Naive thymus-derived CD4-positive, alpha-beta T cell (primary cell): ENCODE measurements around the gene PRODH2. TPM values are rescaled to one million over a fixed set of nuclear protein-coding genes. Genes with fewer than 3 reads are reported as not detected.

ENCODE experiments used
- ATAC-seq: fragments of 150-1000 bp; cut with Tn5 transposase; 2 replicates; pipeline ENCODE4 v1.10.0; 2021; ENCODE audit warnings: mild to moderate bottlenecking, moderate library complexity
- CTCF ChIA-PET: fragments of 350-600 bp; sonication (Branson Sonifier 250); formaldehyde crosslinking; loops from one replicate; lab custom pipeline; 2021; ENCODE audit warnings: antibody characterized with exemption; lab: Charles Lee
- POLR2A ChIA-PET: fragments of 350-600 bp; sonication (Branson Sonifier 250); formaldehyde crosslinking; loops from one replicate; lab custom pipeline; 2021; ENCODE audit warnings: antibody characterized with exemption, inconsistent platforms; lab: Charles Lee
- DNase-seq, 9 donors: peaks; one replicate each; pipeline versions ENCODE4 v3.0.0 to v3.0.0-alpha.2; 2020 to 2022; ENCODE audit warnings: mixed read lengths in 1 of 9
- H3K27ac ChIP-seq: one replicate; pipeline ENCODE4 v1.7.0; 2013; ENCODE audit warnings: mild to moderate bottlenecking, low read depth, low read length, moderate library complexity
- H3K27me3 ChIP-seq, 2 donors: one replicate each; pipeline ENCODE4 v1.7.0; 2013; ENCODE audit warnings: low read length in 2 of 2, mild to moderate bottlenecking in 2 of 2, moderate library complexity in 2 of 2; ENCODE audit not compliant: control insufficient read depth in 2 of 2, insufficient read depth in 2 of 2
- H3K36me3 ChIP-seq, 3 experiments: 1 replicate in 2 of 3; 2 replicates in 1 of 3; pipeline ENCODE4 v1.7.0; 2013; ENCODE audit warnings: low read length in 3 of 3, mild to moderate bottlenecking in 3 of 3, moderate library complexity in 1 of 3; ENCODE audit not compliant: insufficient read depth in 3 of 3, control insufficient read depth in 2 of 3
- H3K4me1 ChIP-seq, 2 donors: one replicate each; pipeline ENCODE4 v1.7.0; 2013; ENCODE audit warnings: low read length in 2 of 2, mild to moderate bottlenecking in 2 of 2, moderate library complexity in 1 of 2; ENCODE audit not compliant: control insufficient read depth in 2 of 2, insufficient read depth in 2 of 2
- H3K4me3 ChIP-seq: 2 replicates; pipeline ENCODE4 v1.7.0; 2013; ENCODE audit warnings: mild to moderate bottlenecking, low read length
- H3K9me3 ChIP-seq, 3 experiments: 1 replicate in 2 of 3; 2 replicates in 1 of 3; pipeline ENCODE4 v1.7.0; 2013; ENCODE audit warnings: low read length in 3 of 3; ENCODE audit not compliant: control insufficient read depth in 2 of 3
- H3K27ac Mint-ChIP-seq, 9 donors: one replicate each; pipeline ENCODE4 v1.8.0; 2020 to 2022; ENCODE audit warnings: mixed read lengths in 9 of 9, mild to moderate bottlenecking in 8 of 9, moderate library complexity in 5 of 9, inconsistent platforms in 2 of 9
- H3K27me3 Mint-ChIP-seq, 5 donors: one replicate each; pipeline ENCODE4 v1.8.0; 2021 to 2022; ENCODE audit warnings: mixed read lengths in 5 of 5, mild to moderate bottlenecking in 1 of 5
- H3K36me3 Mint-ChIP-seq, 5 donors: one replicate each; pipeline ENCODE4 v1.8.0; 2020 to 2022; ENCODE audit warnings: mixed read lengths in 5 of 5, mild to moderate bottlenecking in 3 of 5, inconsistent platforms in 1 of 5
- H3K4me1 Mint-ChIP-seq, 7 donors: one replicate each; pipeline ENCODE4 v1.8.0; 2020 to 2022; ENCODE audit warnings: mixed read lengths in 7 of 7, mild to moderate bottlenecking in 3 of 7, inconsistent platforms in 1 of 7
- H3K4me3 Mint-ChIP-seq, 10 donors: one replicate each; pipeline ENCODE4 v1.8.0; 2020 to 2022; ENCODE audit warnings: mild to moderate bottlenecking in 10 of 10, mixed read lengths in 10 of 10, moderate library complexity in 6 of 10, inconsistent platforms in 2 of 10
- H3K9me3 Mint-ChIP-seq, 11 donors: one replicate each; pipeline ENCODE4 v1.8.0; 2020 to 2022; ENCODE audit warnings: mixed read lengths in 11 of 11, mild to moderate bottlenecking in 4 of 11, inconsistent platforms in 1 of 11, moderate library complexity in 1 of 11
- intact Hi-C, 2 donors: fragments of 100-400 bp; cut with micrococcal nuclease; formaldehyde crosslinking; loops; one replicate each; pipeline ENCODE4 v1.15.1; 2023
- polyA plus RNA-seq, 2 donors: library from polyadenylated mRNA; unstranded; fragments of 300-500 nt; fragmentation: Illumina TruSeq; gene quantifications; one replicate each; pipeline ENCODE4 v1.2.3, GENCODE V29; 2021
- total RNA-seq, 6 experiments: library from RNA in 5 of 6; stranded (reverse) in 5 of 6; gene quantifications; 1 replicate in 5 of 6; 2 replicates in 1 of 6; pipeline ENCODE4 v1.2.3 and lab custom pipeline; 2021 to 2026

Gene PRODH2
- total and polyA plus RNA-seq, 7 experiments from 2014 or later: not detected

DNA sequence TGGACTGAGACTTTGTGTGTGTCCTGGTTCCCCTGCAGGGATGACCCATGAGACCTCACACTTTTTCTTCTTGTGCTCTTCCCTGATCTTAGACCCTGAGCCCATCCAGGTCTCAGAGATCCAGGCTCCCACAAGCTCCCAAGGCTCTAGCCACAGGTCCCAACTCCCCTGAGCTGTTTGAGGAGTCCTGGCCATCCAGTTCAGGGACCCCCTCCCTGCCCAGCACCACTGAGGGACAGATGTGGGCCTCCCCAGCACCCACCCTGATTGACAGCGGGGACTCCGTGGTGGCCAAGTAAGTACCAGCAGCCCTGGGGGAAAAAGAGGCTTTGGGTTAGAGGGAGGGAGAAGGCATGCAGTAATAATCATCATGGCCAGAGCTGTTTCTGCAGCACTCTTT lies 52.9 kb downstream of the PRODH2 start:
- DNase-seq (no peak), ATAC-seq (no peak)
- Mint-ChIP-seq H3K36me3 (peaks cover 0 to 25% (median 0%) of the 10 kb centered on the region in 5 donors), H3K9me3 (peaks cover 0 to 4% (median 0%) of the 10 kb centered on the region in 11 donors), H3K4me3 (peak overlapping the region; percentile 41 to 98 (median 73)), H3K4me1 (peaks cover 13 to 42% (median 36%) of the 10 kb centered on the region in 7 donors), H3K27ac (peak overlapping the region in 1 of 9 donors; percentile 66), H3K27me3 (peaks cover 0 to 11% (median 5%) of the 10 kb centered on the region in 5 donors)
- POLR2A ChIA-PET: interaction anchor here (0.7 to 1.6 kb wide), 3 partner anchors 14 to 32 kb away, joined by 3 to 4 read pairs (median 3); partner anchors contain the start of genes PSENEN and U2AF1L4
- CTCF ChIA-PET: interaction anchor here (0.7 kb wide), 1 partner anchor 58 kb away, joined by 4 read pairs; no protein-coding TSS in a partner anchor
- H3K4me3 ChIP-seq: no peak overlapping the region
- H3K4me1 ChIP-seq: peaks cover 10 to 35% of the 10 kb centered on the region in 2 donors
- no peak overlapping the region for H3K27ac ChIP-seq
- H3K9me3 ChIP-seq: no peaks in the 10 kb centered on the region
- peaks cover 0 to 30% (median 4%) of the 10 kb centered on the region in 3 experiments for H3K36me3 ChIP-seq
- intact Hi-C loops: loop anchor here in 1 of 2 donors (2.0 kb wide), 2 partner anchors 109 to 255 kb away; partner anchors contain the start of genes ALKBH6 and APLP1
- peaks cover 0 to 4% of the 10 kb centered on the region in 2 donors for H3K27me3 ChIP-seq

DNA sequence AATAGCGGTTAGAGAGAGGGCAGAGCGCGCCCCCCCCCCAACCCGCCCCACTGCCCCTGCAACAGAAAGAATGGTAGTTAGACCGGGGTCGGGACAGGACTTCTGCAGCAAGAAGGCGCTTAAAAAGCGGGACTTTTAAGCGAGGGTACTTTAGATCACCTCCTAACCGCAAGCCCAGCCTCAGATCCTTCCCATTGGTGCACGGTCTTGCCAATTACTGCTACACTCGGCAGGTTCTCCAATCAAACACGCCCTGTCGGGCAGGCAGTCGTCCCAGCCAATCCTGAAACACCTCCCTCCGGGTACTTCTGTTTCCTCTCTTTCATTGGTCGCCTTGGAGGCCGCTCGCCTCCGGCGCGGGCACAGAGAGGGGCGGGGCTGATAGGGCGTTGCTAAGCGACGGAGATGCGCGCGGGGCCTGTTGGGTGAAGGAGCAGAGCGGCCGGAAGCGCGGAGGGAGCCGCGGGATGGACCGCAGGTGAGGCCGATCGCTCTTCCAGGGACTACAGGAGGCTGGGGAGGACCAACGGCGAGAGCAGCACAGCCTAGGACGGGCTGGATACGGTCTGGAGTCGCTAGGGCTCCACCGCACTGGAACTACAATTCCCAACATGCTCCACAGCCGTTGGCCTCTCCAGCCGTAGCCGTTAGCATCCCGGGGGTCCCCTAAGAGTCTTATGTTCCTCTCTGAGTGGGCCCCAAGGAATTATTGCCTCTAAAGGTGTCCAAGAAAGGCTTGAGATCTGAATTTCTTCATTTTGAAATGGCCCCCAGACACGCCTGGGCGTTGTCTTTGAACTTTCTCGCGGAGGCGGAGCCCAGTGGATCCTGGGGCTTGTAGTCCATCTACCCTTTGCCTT lies 54.7 kb downstream of the PRODH2 start, which contains the start of gene PROSER3:
PROSER3 (plus strand) TSS at position 428 of the 860 bp plus-strand sequence; CDS start at position 468, 40 bp downstream.
- ATAC-seq (peak; percentile 98), DNase-seq (peak; percentile 93 to 100 (median 99))
- peaks cover 0 to 12% (median 5%) of the 10 kb centered on the region in 5 donors for H3K27me3 Mint-ChIP-seq
- H3K27ac Mint-ChIP-seq: peak within 1 kb of the TSS; percentile 89 to 99 (median 95)
- H3K27ac ChIP-seq: peak within 1 kb of the TSS; percentile 92
- H3K4me1 ChIP-seq: peaks cover 10 to 35% of the 10 kb centered on the region in 2 donors
- CTCF ChIA-PET: no interaction called here
- H3K27me3 ChIP-seq: peaks cover 0 to 4% of the 10 kb centered on the region in 2 donors
- peaks cover 0 to 4% (median 0%) of the 10 kb centered on the region in 11 donors for H3K9me3 Mint-ChIP-seq
- H3K4me3 ChIP-seq: peak within 1 kb of the TSS; percentile 99
- no peaks in the 10 kb centered on the region for H3K9me3 ChIP-seq
- peaks cover 0 to 25% (median 5%) of the 10 kb centered on the region in 5 donors for H3K36me3 Mint-ChIP-seq
- POLR2A ChIA-PET: interaction anchor here (0.6 to 2.7 kb wide), 6 partner anchors 8 to 357 kb away, joined by 3 to 18 read pairs (median 8); partner anchors contain the start of genes IGFLR1, LIN37, POLR2I and PSENEN
- intact Hi-C loops: loop anchor here (1.0 to 2.0 kb wide), 9 partner anchors 10 to 257 kb away; partner anchors contain the start of genes ARHGAP33 (in 2 of the 2), LIN37 (in 2 of the 2), ALKBH6 (in 1 of the 2) and APLP1 (in 1 of the 2)
- H3K4me3 Mint-ChIP-seq: peak within 1 kb of the TSS; percentile 92 to 100 (median 96)
- peaks cover 13 to 42% (median 37%) of the 10 kb centered on the region in 7 donors for H3K4me1 Mint-ChIP-seq
- H3K36me3 ChIP-seq: peaks cover 0 to 35% (median 4%) of the 10 kb centered on the region in 3 experiments

DNA sequence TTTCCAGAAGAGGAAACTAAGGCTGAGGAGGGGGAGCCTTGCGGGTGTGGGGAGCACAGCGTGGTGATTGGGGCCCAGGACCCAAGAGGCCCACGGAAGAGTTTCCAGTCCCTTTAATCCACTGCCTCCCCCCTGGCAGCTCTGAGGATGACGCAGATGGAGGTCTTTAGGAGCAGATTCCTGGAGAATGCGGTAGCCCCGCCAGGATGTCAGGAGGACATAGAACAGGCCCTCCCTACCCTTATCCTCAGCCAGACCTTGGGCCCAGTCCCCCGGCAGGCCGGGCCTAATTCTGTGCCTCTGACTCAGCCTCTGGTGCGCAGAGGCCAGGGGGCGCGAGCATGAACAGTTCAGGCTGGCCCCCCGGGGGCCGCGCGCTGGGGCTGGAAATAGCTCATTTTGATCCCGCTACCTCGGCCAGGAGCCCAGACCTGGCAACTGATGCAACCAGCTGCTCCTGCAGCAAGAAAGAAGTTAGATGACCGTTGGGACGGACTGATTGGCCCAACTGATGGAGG lies 55.4 kb downstream of the PRODH2 start:
- POLR2A ChIA-PET: interaction anchor here (0.6 to 2.7 kb wide), 5 partner anchors 9 to 358 kb away, joined by 3 to 18 read pairs (median 9); partner anchors contain the start of genes IGFLR1, LIN37, POLR2I and PSENEN
- intact Hi-C loops: no loop called here
- Histone ChIP-seq H3K9me3 (no peaks in the 10 kb centered on the region), H3K4me3 (peak overlapping the region; percentile 99), H3K27me3 (peaks cover 0 to 4% of the 10 kb centered on the region in 2 donors), H3K4me1 (peaks cover 10 to 35% of the 10 kb centered on the region in 2 donors), H3K36me3 (peaks cover 0 to 40% (median 4%) of the 10 kb centered on the region in 3 experiments), H3K27ac (no peak overlapping the region)
- Mint-ChIP-seq H3K4me3 (peak overlapping the region; percentile 92 to 100 (median 96)), H3K27me3 (peaks cover 0 to 12% (median 5%) of the 10 kb centered on the region in 5 donors), H3K27ac (peak overlapping the region in 8 of 9 donors; percentile 51 to 99 (median 92)), H3K36me3 (peaks cover 0 to 25% (median 5%) of the 10 kb centered on the region in 5 donors), H3K4me1 (peaks cover 13 to 42% (median 37%) of the 10 kb centered on the region in 7 donors), H3K9me3 (peaks cover 0 to 4% (median 0%) of the 10 kb centered on the region in 11 donors)
- ATAC-seq: no peak
- DNase-seq: peak in 3 of 9 donors; percentile 25 to 54 (median 28)
- CTCF ChIA-PET: no interaction called here

DNA sequence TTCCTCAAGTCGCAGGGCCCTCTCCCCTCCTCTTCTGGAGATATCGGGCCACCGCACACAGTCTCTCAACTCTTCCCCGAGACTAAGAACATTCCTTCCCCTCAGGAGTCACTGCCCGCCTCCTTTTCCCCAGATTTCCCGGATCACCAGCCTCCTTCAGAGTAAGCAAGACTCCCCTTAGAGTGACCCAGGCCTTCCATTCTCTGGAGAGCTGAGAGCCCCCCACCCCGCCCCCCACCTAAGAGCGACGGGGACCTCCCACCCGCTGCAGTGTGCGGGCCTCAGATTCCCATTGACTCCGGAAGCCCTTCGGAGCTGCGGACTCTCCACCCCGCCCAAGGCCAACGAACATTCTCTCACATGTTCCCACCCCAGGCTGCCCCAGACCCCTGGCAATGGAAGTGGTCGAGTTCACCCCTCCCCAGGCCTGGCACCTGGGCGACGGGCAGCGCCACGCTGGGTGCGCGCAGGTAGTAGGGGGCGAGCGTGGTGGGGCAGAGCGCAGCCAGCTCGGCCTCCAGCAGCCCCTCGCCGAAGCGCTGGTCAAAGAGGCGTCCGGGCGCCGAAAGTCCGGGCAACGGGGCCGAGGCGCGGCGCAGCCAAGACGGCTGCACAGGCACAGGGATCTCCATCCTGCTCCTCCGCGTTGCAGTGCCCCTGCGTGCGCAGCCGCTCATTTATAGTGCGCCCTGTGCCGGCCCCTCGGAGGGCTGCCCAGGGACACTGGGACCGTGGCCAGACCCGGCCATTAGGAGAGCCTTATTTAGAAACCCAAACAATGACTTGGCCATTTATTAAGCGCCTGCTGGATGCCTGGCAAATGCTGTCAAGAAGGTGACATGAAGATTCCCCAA lies 56.0 kb downstream of the PRODH2 start, which contains the start of gene HSPB6:
HSPB6 (minus strand) TSS at position 653 of the 854 bp plus-strand sequence; CDS start at position 632, 21 bp downstream.
- DNase-seq: no peak
- Mint-ChIP-seq H3K27me3 (peaks cover 0 to 12% (median 5%) of the 10 kb centered on the region in 5 donors), H3K9me3 (peaks cover 0 to 4% (median 0%) of the 10 kb centered on the region in 11 donors), H3K4me1 (peaks cover 13 to 42% (median 33%) of the 10 kb centered on the region in 7 donors), H3K36me3 (peaks cover 0 to 20% (median 5%) of the 10 kb centered on the region in 5 donors), H3K4me3 (peak within 1 kb of the TSS; percentile 92 to 100 (median 96)), H3K27ac (peak within 1 kb of the TSS; percentile 89 to 99 (median 95))
- no peaks in the 10 kb centered on the region for H3K9me3 ChIP-seq
- peaks cover 0 to 38% (median 0%) of the 10 kb centered on the region in 3 experiments for H3K36me3 ChIP-seq
- intact Hi-C loops: no loop called here
- H3K27me3 ChIP-seq: peaks cover 0 to 4% of the 10 kb centered on the region in 2 donors
- ATAC-seq: no peak
- H3K4me1 ChIP-seq: peaks cover 10 to 35% of the 10 kb centered on the region in 2 donors
- peak within 1 kb of the TSS; percentile 99 for H3K4me3 ChIP-seq
- CTCF ChIA-PET: no interaction called here
- no peak within 1 kb of the TSS for H3K27ac ChIP-seq
- POLR2A ChIA-PET: interaction anchor here (0.7 to 2.7 kb wide), 5 partner anchors 8 to 45 kb away, joined by 3 to 18 read pairs (median 9); partner anchors contain the start of genes IGFLR1, LIN37, PSENEN and U2AF1L4

DNA sequence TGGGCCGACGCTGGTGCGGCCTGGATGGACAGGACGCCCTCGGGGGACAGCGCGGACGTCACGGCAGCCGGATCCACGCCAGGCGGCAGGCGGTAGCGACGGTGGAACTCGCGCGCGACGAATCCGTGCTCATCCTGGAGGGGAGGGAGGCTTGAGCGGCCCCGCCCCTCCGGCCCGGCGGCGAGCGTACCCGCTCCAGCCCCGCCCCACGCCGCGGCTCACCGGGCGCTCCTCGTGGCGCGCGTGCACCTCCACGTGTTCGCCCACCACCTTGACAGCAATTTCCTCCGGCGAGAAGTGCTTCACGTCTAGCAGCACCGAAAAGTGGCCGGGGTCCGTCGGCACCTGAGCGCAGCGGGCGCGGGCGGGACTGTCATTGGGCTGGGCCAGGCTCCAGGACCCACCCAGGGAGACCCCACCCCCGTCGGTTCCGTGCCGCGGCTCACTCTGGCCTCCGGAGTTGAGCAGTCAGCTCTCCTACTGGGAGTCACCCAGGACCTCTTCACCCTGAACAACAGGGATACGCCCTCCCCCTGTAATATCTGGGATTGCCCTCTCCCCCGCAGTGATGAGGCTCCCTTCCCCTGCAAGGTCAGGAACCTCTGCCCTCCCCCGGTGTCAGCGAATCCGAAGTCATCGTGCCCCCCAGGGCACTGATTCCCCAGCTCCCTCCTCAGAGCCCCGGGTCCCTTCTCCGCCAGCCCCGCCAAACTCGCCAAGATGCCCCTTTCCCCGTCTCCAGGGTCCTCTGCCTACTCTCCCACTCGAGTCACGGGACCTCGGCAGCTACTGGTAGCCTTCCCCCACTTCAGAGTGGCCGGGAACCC lies 56.9 kb downstream of the PRODH2 start:
- peaks cover 0 to 12% (median 5%) of the 10 kb centered on the region in 5 donors for H3K27me3 Mint-ChIP-seq
- peak overlapping the region in 5 of 9 donors; percentile 17 to 54 (median 38) for H3K27ac Mint-ChIP-seq
- H3K4me1 Mint-ChIP-seq: peaks cover 13 to 42% (median 33%) of the 10 kb centered on the region in 7 donors
- H3K36me3 Mint-ChIP-seq: peaks cover 0 to 15% (median 5%) of the 10 kb centered on the region in 5 donors
- Histone ChIP-seq H3K27ac (no peak overlapping the region), H3K27me3 (peaks cover 0 to 4% of the 10 kb centered on the region in 2 donors), H3K36me3 (peaks cover 0 to 35% (median 0%) of the 10 kb centered on the region in 3 experiments), H3K9me3 (no peaks in the 10 kb centered on the region), H3K4me1 (peaks cover 10 to 35% of the 10 kb centered on the region in 2 donors), H3K4me3 (no peak overlapping the region)
- CTCF ChIA-PET: no interaction called here
- POLR2A ChIA-PET: interaction anchor here (2.3 to 2.7 kb wide), 2 partner anchors 8 to 11 kb away, joined by 17 to 18 read pairs; partner anchors contain the start of genes LIN37, PSENEN and U2AF1L4
- H3K9me3 Mint-ChIP-seq: peaks cover 0 to 4% (median 0%) of the 10 kb centered on the region in 11 donors
- intact Hi-C loops: no loop called here
- DNase-seq (peak in 8 of 9 donors; percentile 44 to 63 (median 56)), ATAC-seq (no peak)
- peak overlapping the region; percentile 41 to 92 (median 74) for H3K4me3 Mint-ChIP-seq
